KMS-11 (cell line): ENCODE measurements around the gene RORC.

Experiments
- H2AFZ ChIP-seq: fragments of 200-600 bp; sonication (generic); 2 replicates; pipeline ENCODE4 v1.6.1; 2016; ENCODE audit warnings: antibody characterized with exemption, mixed run types, low read depth
- H3K27ac ChIP-seq: fragments of 200-600 bp; sonication (generic); 2 replicates; pipeline ENCODE4 v1.6.1; 2016; ENCODE audit warnings: mild to moderate bottlenecking, mixed run types
- H3K27me3 ChIP-seq: fragments of 200-600 bp; sonication (generic); 2 replicates; pipeline ENCODE4 v1.6.1; 2017; ENCODE audit warnings: mild to moderate bottlenecking, low read depth, mixed run types, moderate library complexity; ENCODE audit not compliant: insufficient read depth
- H3K36me3 ChIP-seq: fragments of 200-600 bp; sonication (generic); 2 replicates; pipeline ENCODE4 v1.6.1; 2017; ENCODE audit warnings: mild to moderate bottlenecking, mixed run types; ENCODE audit not compliant: insufficient read depth
- H3K4me1 ChIP-seq: fragments of 200-600 bp; sonication (generic); 2 replicates; pipeline ENCODE4 v1.6.1; 2016; ENCODE audit warnings: mild to moderate bottlenecking, low read depth, mixed run types; ENCODE audit not compliant: poor library complexity, severe bottlenecking
- H3K4me2 ChIP-seq: fragments of 200-600 bp; sonication (generic); 2 replicates; pipeline ENCODE4 v1.7.0; 2016; ENCODE audit warnings: mild to moderate bottlenecking, mixed run types
- H3K4me3 ChIP-seq: fragments of 200-600 bp; sonication (generic); IDR thresholded peaks from 2 replicates; pipeline ENCODE4 v1.6.1; 2017; ENCODE audit warnings: low read depth, low read length, mixed read lengths; ENCODE audit not compliant: insufficient read depth
- H3K79me2 ChIP-seq: fragments of 200-600 bp; sonication (generic); 2 replicates; pipeline ENCODE4 v1.6.1; 2016; ENCODE audit warnings: low read depth, mixed run types; ENCODE audit not compliant: insufficient read depth
- H3K9ac ChIP-seq: fragments of 200-600 bp; sonication (generic); 2 replicates; pipeline ENCODE4 v1.6.1; 2016; ENCODE audit warnings: mild to moderate bottlenecking, mixed run types
- H4K20me1 ChIP-seq: fragments of 200-600 bp; sonication (generic); 2 replicates; pipeline ENCODE4 v1.6.1; 2016; ENCODE audit warnings: mild to moderate bottlenecking, mixed run types; ENCODE audit not compliant: insufficient read depth
- TF ChIP-seq, protein P1 (sequence below): fragments of 200-600 bp; sonication (generic); conservative IDR thresholded peaks from 2 replicates; pipeline ENCODE4 v1.6.1; 2017; ENCODE audit warnings: low read depth, mild to moderate bottlenecking, antibody characterized with exemption, low read length, moderate library complexity, mixed read lengths

The RORC gene

DNA sequence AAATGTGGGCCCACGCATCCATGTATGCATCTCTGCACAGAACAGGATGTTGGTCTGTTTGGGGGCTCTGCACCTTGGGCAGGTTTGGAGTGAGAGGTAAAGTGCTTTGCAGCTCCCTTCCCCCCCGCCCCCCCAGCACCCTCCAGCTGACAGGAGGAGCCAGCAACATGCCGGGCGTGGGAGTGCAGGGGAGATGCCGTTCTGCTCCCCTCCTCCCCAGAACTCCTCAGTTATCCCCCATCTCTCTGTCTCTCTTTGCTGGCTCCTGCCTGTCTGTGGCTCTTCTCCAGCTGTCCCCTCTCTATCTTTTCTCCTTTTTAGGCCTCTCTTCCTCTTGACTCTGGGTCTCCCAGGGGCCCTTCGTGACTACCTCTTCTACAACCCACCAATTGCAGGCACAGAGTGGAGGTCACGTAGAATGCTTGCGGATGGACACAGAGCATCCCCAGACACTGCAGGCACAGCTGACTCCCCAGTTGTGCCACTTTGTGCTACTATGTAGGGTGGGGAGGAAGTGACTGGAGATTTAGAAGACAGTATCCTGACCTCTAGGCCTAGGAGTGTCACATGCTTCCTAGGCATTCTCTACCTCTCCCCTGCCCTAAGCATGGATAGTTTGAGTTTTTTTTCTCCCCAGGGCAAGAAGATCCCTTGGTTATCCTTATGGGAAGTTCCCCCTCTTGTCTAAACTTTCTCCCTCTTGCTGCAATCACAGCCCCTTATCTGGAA, 1.7 kb upstream of the RORC start:
- Histone ChIP-seq H3K4me1 (peaks cover 49% of the 10 kb centered on the region), H3K9ac (no peak overlapping the region), H3K36me3 (no peaks in the 10 kb centered on the region), H3K4me2 (no peak overlapping the region; the same call in 1 of the 2 replicates), H4K20me1 (no peaks in the 10 kb centered on the region), H2AFZ (no peak overlapping the region), H3K4me3 (no peak overlapping the region), H3K79me2 (no peaks in the 10 kb centered on the region), H3K27me3 (peaks cover 8% of the 10 kb centered on the region), H3K27ac (no peak overlapping the region)
- TF ChIP-seq, protein P1, sequence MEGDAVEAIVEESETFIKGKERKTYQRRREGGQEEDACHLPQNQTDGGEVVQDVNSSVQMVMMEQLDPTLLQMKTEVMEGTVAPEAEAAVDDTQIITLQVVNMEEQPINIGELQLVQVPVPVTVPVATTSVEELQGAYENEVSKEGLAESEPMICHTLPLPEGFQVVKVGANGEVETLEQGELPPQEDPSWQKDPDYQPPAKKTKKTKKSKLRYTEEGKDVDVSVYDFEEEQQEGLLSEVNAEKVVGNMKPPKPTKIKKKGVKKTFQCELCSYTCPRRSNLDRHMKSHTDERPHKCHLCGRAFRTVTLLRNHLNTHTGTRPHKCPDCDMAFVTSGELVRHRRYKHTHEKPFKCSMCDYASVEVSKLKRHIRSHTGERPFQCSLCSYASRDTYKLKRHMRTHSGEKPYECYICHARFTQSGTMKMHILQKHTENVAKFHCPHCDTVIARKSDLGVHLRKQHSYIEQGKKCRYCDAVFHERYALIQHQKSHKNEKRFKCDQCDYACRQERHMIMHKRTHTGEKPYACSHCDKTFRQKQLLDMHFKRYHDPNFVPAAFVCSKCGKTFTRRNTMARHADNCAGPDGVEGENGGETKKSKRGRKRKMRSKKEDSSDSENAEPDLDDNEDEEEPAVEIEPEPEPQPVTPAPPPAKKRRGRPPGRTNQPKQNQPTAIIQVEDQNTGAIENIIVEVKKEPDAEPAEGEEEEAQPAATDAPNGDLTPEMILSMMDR = no peak

- TF ChIP-seq, protein P1 = no peak
- no peak overlapping the region for H3K9ac ChIP-seq
Observed at GRCh38 chr1:151832318-151832980, 847 bp upstream of the RORC start.

GRCh38 chr1:151831256-151831591, 378 bp downstream of the RORC start:
- H3K4me3 ChIP-seq = no peak overlapping the region
- H3K27me3 ChIP-seq = no peaks in the 10 kb centered on the region
- H2AFZ ChIP-seq = peak overlapping the region; percentile 47; the same call in 1 of the 2 replicates
- no peaks in the 10 kb centered on the region for H3K36me3 ChIP-seq
- H3K4me2 ChIP-seq = no peak overlapping the region
- H3K4me1 ChIP-seq = peaks cover 37% of the 10 kb centered on the region
- H3K79me2 ChIP-seq = no peaks in the 10 kb centered on the region
- TF ChIP-seq, protein P1 = 0 out of 2 replicates have a peak, but pooled peaks have one; percentile 1
- no peaks in the 10 kb centered on the region for H4K20me1 ChIP-seq
- no peak overlapping the region for H3K9ac ChIP-seq
- no peak overlapping the region for H3K27ac ChIP-seq

More at GRCh38 chr1:151832318-151832980, 847 bp upstream of the RORC start:
- Histone ChIP-seq H3K4me2 (no peak overlapping the region), H4K20me1 (no peaks in the 10 kb centered on the region), H3K79me2 (no peaks in the 10 kb centered on the region), H3K27me3 (peaks cover 4% of the 10 kb centered on the region), H3K4me1 (peaks cover 48% of the 10 kb centered on the region), H3K27ac (no peak overlapping the region), H3K36me3 (no peaks in the 10 kb centered on the region), H2AFZ (no peak overlapping the region), H3K4me3 (no peak overlapping the region)

- H3K79me2 ChIP-seq = no peaks in the 10 kb centered on the region
- no peak overlapping the region for H3K4me3 ChIP-seq
- H3K4me2 ChIP-seq = no peak overlapping the region
- no peaks in the 10 kb centered on the region for H4K20me1 ChIP-seq
- TF ChIP-seq, protein P1 = no peak
- no peaks in the 10 kb centered on the region for H3K36me3 ChIP-seq
- H3K27ac ChIP-seq = no peak overlapping the region
- no peaks in the 10 kb centered on the region for H3K27me3 ChIP-seq
- H2AFZ ChIP-seq = no peak overlapping the region
- H3K9ac ChIP-seq = no peak overlapping the region
- H3K4me1 ChIP-seq = peaks cover 30% of the 10 kb centered on the region
Observed at GRCh38 chr1:151830055-151830454, 1.5 kb downstream of the RORC start.
